HL-60 (cell line): Measurements from ENCODE around the gene MYO1E.

Experiments
- GABPA ChIP-seq: IDR thresholded peaks from 2 replicates; pipeline ENCODE4 v1.6.1; 2012; ENCODE audit warnings: low read depth
- TF ChIP-seq, protein P1 (sequence below): IDR thresholded peaks from one replicate; pipeline ENCODE4 v1.5.1; 2011; ENCODE audit warnings: low read length, control low read depth, inconsistent platforms; ENCODE audit not compliant: insufficient read depth

DNA sequence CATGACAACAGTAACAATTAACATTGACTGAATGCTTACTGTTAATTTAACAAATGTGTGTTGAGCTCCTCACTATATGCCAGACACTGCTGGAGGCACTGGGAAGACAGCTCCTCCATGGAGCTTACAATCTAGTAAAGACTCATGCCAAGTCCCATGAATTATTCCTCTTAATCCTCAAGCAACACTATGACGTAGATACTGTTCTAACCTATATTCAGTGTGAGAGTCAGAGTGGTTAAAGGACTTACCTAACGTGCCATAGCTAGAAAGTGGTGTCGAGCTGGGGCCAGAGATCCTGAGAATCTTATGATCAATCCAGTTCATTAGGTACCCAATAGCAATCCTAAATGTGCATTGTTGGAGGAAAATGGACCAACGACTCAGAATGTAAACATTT lies 43.6 kb downstream of the MYO1E start:
- TF ChIP-seq, protein P1, sequence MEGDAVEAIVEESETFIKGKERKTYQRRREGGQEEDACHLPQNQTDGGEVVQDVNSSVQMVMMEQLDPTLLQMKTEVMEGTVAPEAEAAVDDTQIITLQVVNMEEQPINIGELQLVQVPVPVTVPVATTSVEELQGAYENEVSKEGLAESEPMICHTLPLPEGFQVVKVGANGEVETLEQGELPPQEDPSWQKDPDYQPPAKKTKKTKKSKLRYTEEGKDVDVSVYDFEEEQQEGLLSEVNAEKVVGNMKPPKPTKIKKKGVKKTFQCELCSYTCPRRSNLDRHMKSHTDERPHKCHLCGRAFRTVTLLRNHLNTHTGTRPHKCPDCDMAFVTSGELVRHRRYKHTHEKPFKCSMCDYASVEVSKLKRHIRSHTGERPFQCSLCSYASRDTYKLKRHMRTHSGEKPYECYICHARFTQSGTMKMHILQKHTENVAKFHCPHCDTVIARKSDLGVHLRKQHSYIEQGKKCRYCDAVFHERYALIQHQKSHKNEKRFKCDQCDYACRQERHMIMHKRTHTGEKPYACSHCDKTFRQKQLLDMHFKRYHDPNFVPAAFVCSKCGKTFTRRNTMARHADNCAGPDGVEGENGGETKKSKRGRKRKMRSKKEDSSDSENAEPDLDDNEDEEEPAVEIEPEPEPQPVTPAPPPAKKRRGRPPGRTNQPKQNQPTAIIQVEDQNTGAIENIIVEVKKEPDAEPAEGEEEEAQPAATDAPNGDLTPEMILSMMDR: no peak
- no peak for TF ChIP-seq GABPA
